Measurements from ENCODE around the gene TCF4. TPM values are rescaled to one million over a fixed set of nuclear protein-coding genes. Genes with fewer than 3 reads are reported as not detected.

Gene TCF4
- total RNA-seq, 1 experiment from 2014 or later: 93.7 TPM

DNA sequence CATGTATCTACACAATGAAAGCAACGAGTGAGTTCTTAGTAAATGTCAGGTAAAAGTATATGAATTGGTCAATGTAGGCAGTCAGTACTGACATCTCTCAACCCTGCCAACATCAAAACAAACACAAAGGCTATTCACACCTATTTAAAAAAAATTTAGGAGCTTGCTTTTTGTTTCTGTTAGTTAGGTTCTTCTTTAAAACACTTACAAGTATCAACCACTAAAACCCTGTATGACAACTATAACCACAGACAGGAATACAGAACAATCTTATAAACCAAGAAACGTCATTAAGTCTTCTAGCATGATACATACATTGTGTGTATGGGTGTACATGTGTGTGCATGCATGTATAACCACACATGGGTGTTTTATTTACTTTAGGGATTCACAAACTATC, 131.0 kb downstream of the TCF4 start:
- CTCF ChIA-PET: no interaction called here

DNA sequence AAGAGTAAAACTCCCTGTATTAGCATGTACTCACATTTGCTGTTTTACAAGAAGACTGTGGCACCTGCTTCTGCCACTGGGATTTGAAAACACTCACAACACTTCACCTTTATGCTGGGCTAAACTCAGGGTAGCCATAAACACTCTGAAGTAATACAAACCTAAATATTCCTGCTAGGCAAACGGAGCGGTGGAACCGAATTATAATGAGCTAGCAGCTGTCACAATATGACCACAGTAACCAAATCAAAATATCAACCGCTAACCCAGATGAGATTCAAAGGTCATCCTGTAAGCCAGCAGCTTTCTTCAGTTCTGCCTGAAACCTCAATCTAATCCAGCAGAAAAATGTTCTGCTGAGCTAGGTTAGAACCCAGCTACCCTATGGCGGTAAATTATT, 132.1 kb downstream of the TCF4 start:
- H3K4me1 Mint-ChIP-seq (ENCODE audit: low read depth, unreplicated experiment): no peaks in the 10 kb centered on the region
- H3K27me3 Mint-ChIP-seq (ENCODE audit: insufficient read depth, unreplicated experiment): no peaks in the 10 kb centered on the region
- CTCF ChIA-PET: no interaction called here
- no peaks in the 10 kb centered on the region for H3K4me1 ChIP-seq
- intact Hi-C loops (cut with micrococcal nuclease; ENCODE audit: unreplicated experiment): no loop called here
- H3K36me3 Mint-ChIP-seq (ENCODE audit: insufficient read depth, unreplicated experiment): no peaks in the 10 kb centered on the region
- H3K4me3 Mint-ChIP-seq (ENCODE audit: unreplicated experiment): no peak overlapping the region
- BruUV-seq (replicated peaks): no TSS peak
- no peaks in the 10 kb centered on the region for H3K27me3 ChIP-seq (replicated peaks; ENCODE audit: control insufficient read depth, insufficient read depth, low read length)
- no peak for DNase-seq
- no peaks in the 10 kb centered on the region for H3K36me3 ChIP-seq (ENCODE audit: control insufficient read depth, insufficient read depth, low read length)
- H3K4me3 ChIP-seq (ENCODE audit: low read depth, low read length): no peak overlapping the region
- no peak overlapping the region for H3K27ac Mint-ChIP-seq (ENCODE audit: unreplicated experiment)
- POLR2A ChIA-PET: no interaction called here
- no peaks in the 10 kb centered on the region for H3K9me3 Mint-ChIP-seq (ENCODE audit: unreplicated experiment)
- no peaks in the 10 kb centered on the region for H3K9me3 ChIP-seq
- TF ChIP-seq CTCF (IDR thresholded peaks at IDR 0.05; ENCODE audit: insufficient read depth in 1 of 2, low read depth in 1 of 2, low read length in 1 of 2, severe bottlenecking in 1 of 2, unreplicated experiment in 1 of 2): no peak

More for the DNA sequence above, 131.0 kb downstream of the TCF4 start:
- DNase-seq: no peak
- Mint-ChIP-seq H3K4me1 (ENCODE audit: low read depth, unreplicated experiment) (no peaks in the 10 kb centered on the region), H3K9me3 (ENCODE audit: unreplicated experiment) (no peaks in the 10 kb centered on the region), H3K27ac (ENCODE audit: unreplicated experiment) (no peak overlapping the region), H3K27me3 (ENCODE audit: insufficient read depth, unreplicated experiment) (no peaks in the 10 kb centered on the region), H3K36me3 (ENCODE audit: insufficient read depth, unreplicated experiment) (no peaks in the 10 kb centered on the region), H3K4me3 (ENCODE audit: unreplicated experiment) (no peak overlapping the region)
- Histone ChIP-seq H3K4me1 (no peaks in the 10 kb centered on the region), H3K9me3 (no peaks in the 10 kb centered on the region), H3K4me3 (ENCODE audit: low read depth, low read length) (no peak overlapping the region), H3K36me3 (ENCODE audit: control insufficient read depth, insufficient read depth, low read length) (no peaks in the 10 kb centered on the region), H3K27me3 (replicated peaks; ENCODE audit: control insufficient read depth, insufficient read depth, low read length) (no peaks in the 10 kb centered on the region)
- BruUV-seq (replicated peaks): no TSS peak
- POLR2A ChIA-PET: no interaction called here
- intact Hi-C loops (cut with micrococcal nuclease; ENCODE audit: unreplicated experiment): no loop called here
- no peak for TF ChIP-seq CTCF (IDR thresholded peaks at IDR 0.05; ENCODE audit: insufficient read depth in 1 of 2, low read depth in 1 of 2, low read length in 1 of 2, severe bottlenecking in 1 of 2, unreplicated experiment in 1 of 2)

GRCh38 chr18:55453186-55453585, 134.8 kb downstream of the TCF4 start:
- Histone ChIP-seq H3K4me1 (no peaks in the 10 kb centered on the region), H3K4me3 (ENCODE audit: low read depth, low read length) (no peak overlapping the region), H3K9me3 (no peaks in the 10 kb centered on the region), H3K27me3 (replicated peaks; ENCODE audit: control insufficient read depth, insufficient read depth, low read length) (no peaks in the 10 kb centered on the region), H3K36me3 (ENCODE audit: control insufficient read depth, insufficient read depth, low read length) (no peaks in the 10 kb centered on the region)
- CTCF ChIA-PET: no interaction called here
- no peak overlapping the region for H3K27ac Mint-ChIP-seq (ENCODE audit: unreplicated experiment)
- H3K27me3 Mint-ChIP-seq (ENCODE audit: insufficient read depth, unreplicated experiment): no peaks in the 10 kb centered on the region
- H3K9me3 Mint-ChIP-seq (ENCODE audit: unreplicated experiment): no peaks in the 10 kb centered on the region
- no peak overlapping the region for H3K4me3 Mint-ChIP-seq (ENCODE audit: unreplicated experiment)
- no peaks in the 10 kb centered on the region for H3K4me1 Mint-ChIP-seq (ENCODE audit: low read depth, unreplicated experiment)
- no peak for DNase-seq
- intact Hi-C loops (cut with micrococcal nuclease; ENCODE audit: unreplicated experiment): no loop called here
- no peak for TF ChIP-seq CTCF (IDR thresholded peaks at IDR 0.05; ENCODE audit: insufficient read depth in 1 of 2, low read depth in 1 of 2, low read length in 1 of 2, severe bottlenecking in 1 of 2, unreplicated experiment in 1 of 2)
- BruUV-seq (replicated peaks): no TSS peak
- POLR2A ChIA-PET: no interaction called here
- H3K36me3 Mint-ChIP-seq (ENCODE audit: insufficient read depth, unreplicated experiment): no peaks in the 10 kb centered on the region

Measured in Caco-2 (cell line).